ENCODE measurements around the gene HS6ST1.

GRCh38 chr2:128249555-128249954 is 69.1 kb downstream of the HS6ST1 start:
- TF ChIP-seq CTCF (IDR thresholded peaks at IDR 0.05; ENCODE audit: low read length) (no peak), EZH2 (IDR thresholded peaks at IDR 0.05; ENCODE audit: borderline replicate concordance, low read length) (no peak)

Data from OCI-LY1 (cell line).